Measurements from ENCODE around the gene RPP38. TPM values are rescaled to one million over a fixed set of nuclear protein-coding genes. Genes with fewer than 3 reads are reported as not detected.

Gene RPP38
- total RNA-seq, 2 donors from 2014 or later = 17.7 to 21.0 TPM

GRCh38 chr10:15084502-15084922 is 12.6 kb upstream of the RPP38 start:
- no peaks in the 10 kb centered on the region for H3K27me3 Mint-ChIP-seq (ENCODE audit: low read depth)
- H3K9me3 Mint-ChIP-seq = no peaks in the 10 kb centered on the region
- H3K27ac Mint-ChIP-seq = no peak overlapping the region
- no peaks in the 10 kb centered on the region for H3K4me1 Mint-ChIP-seq (ENCODE audit: low read depth)
- peak overlapping the region in 1 of 2 donors; percentile 40 for H3K4me3 Mint-ChIP-seq
- ATAC-seq (replicated peaks in 1 of 2) (peak in 1 of 2 donors; percentile 42), DNase-seq (no peak)
- no peaks in the 10 kb centered on the region for H3K36me3 Mint-ChIP-seq (ENCODE audit: insufficient read depth in 2 of 2)

- Mint-ChIP-seq H3K4me3 (peak within 1 kb of the TSS; percentile 67 to 82), H3K4me1 (ENCODE audit: low read depth) (no peaks in the 10 kb centered on the region), H3K27me3 (ENCODE audit: low read depth) (no peaks in the 10 kb centered on the region), H3K36me3 (ENCODE audit: insufficient read depth in 2 of 2) (no peaks in the 10 kb centered on the region), H3K9me3 (no peaks in the 10 kb centered on the region), H3K27ac (no peak within 1 kb of the TSS)
- DNase-seq (peak; percentile 88 to 89), ATAC-seq (replicated peaks in 1 of 2) (peak; percentile 99)
These were observed 8.5 kb upstream of the RPP38 start, which contains the start of gene ACBD7 for GRCh38 chr10:15088428-15089261. ACBD7 (minus strand) TSS chr10:15088776; CDS start chr10:15088728, 48 bp downstream.

- H3K27ac Mint-ChIP-seq = no peak overlapping the region
- H3K4me3 Mint-ChIP-seq = no peak overlapping the region
- no peaks in the 10 kb centered on the region for H3K27me3 Mint-ChIP-seq (ENCODE audit: low read depth)
- ATAC-seq (replicated peaks in 1 of 2) (no peak), DNase-seq (no peak)
- H3K9me3 Mint-ChIP-seq = no peaks in the 10 kb centered on the region
- peaks cover 6% of the 10 kb centered on the region for H3K4me1 Mint-ChIP-seq (ENCODE audit: low read depth)
- H3K36me3 Mint-ChIP-seq (ENCODE audit: insufficient read depth in 2 of 2) = no peaks in the 10 kb centered on the region
These were observed 5.7 kb upstream of the RPP38 start for GRCh38 chr10:15091418-15091817.

GRCh38 chr10:15092855-15093408 is 4.2 kb upstream of the RPP38 start:
- Mint-ChIP-seq H3K4me3 (no peak overlapping the region), H3K9me3 (no peaks in the 10 kb centered on the region), H3K27me3 (ENCODE audit: low read depth) (no peaks in the 10 kb centered on the region), H3K4me1 (ENCODE audit: low read depth) (peaks cover 11% of the 10 kb centered on the region), H3K27ac (no peak overlapping the region), H3K36me3 (ENCODE audit: insufficient read depth in 2 of 2) (peaks cover 2% of the 10 kb centered on the region in 2 donors)
- ATAC-seq (replicated peaks in 1 of 2) (no peak), DNase-seq (no peak)

GRCh38 chr10:15096661-15097010 is 519 bp upstream of the RPP38 start:
- DNase-seq (no peak), ATAC-seq (replicated peaks in 1 of 2) (peak; percentile 14 to 22)
- Mint-ChIP-seq H3K27ac (peak overlapping the region; percentile 17), H3K36me3 (ENCODE audit: insufficient read depth in 2 of 2) (peaks cover 2 to 7% of the 10 kb centered on the region in 2 donors), H3K4me3 (peak overlapping the region; percentile 89 to 90), H3K27me3 (ENCODE audit: low read depth) (no peaks in the 10 kb centered on the region), H3K4me1 (ENCODE audit: low read depth) (peaks cover 36% of the 10 kb centered on the region), H3K9me3 (no peaks in the 10 kb centered on the region)

GRCh38 chr10:15099886-15100285 is 2.7 kb downstream of the RPP38 start:
- no peak for ATAC-seq (replicated peaks in 1 of 2)
- Mint-ChIP-seq H3K36me3 (ENCODE audit: insufficient read depth in 2 of 2) (peaks cover 6 to 21% of the 10 kb centered on the region in 2 donors), H3K27ac (peak overlapping the region; percentile 12), H3K4me3 (peak overlapping the region; percentile 0 to 27), H3K27me3 (ENCODE audit: low read depth) (no peaks in the 10 kb centered on the region), H3K9me3 (no peaks in the 10 kb centered on the region), H3K4me1 (ENCODE audit: low read depth) (peaks cover 51% of the 10 kb centered on the region)
- DNase-seq = no peak

GRCh38 chr10:15103513-15103912 is 6.4 kb downstream of the RPP38 start:
- H3K36me3 Mint-ChIP-seq (ENCODE audit: insufficient read depth in 2 of 2) = peaks cover 6 to 31% of the 10 kb centered on the region in 2 donors
- peak overlapping the region; percentile 72 for H3K27ac Mint-ChIP-seq
- no peaks in the 10 kb centered on the region for H3K9me3 Mint-ChIP-seq
- H3K27me3 Mint-ChIP-seq (ENCODE audit: low read depth) = no peaks in the 10 kb centered on the region
- no peak for DNase-seq
- H3K4me3 Mint-ChIP-seq = no peak overlapping the region
- H3K4me1 Mint-ChIP-seq (ENCODE audit: low read depth) = peaks cover 47% of the 10 kb centered on the region
- ATAC-seq (replicated peaks in 1 of 2) = no peak

- Mint-ChIP-seq H3K4me1 (ENCODE audit: low read depth) (peaks cover 24% of the 10 kb centered on the region), H3K27ac (peak overlapping the region; percentile 57), H3K36me3 (ENCODE audit: insufficient read depth in 2 of 2) (peaks cover 6 to 32% of the 10 kb centered on the region in 2 donors), H3K9me3 (no peaks in the 10 kb centered on the region), H3K4me3 (no peak overlapping the region), H3K27me3 (ENCODE audit: low read depth) (no peaks in the 10 kb centered on the region)
- DNase-seq (peak; percentile 63 to 74), ATAC-seq (replicated peaks in 1 of 2) (peak; percentile 92 to 93)
These were observed 9.3 kb downstream of the RPP38 start for GRCh38 chr10:15106352-15107013.

GRCh38 chr10:15112657-15113056 is 15.5 kb downstream of the RPP38 start:
- Mint-ChIP-seq H3K27ac (peak overlapping the region; percentile 26), H3K27me3 (ENCODE audit: low read depth) (no peaks in the 10 kb centered on the region), H3K36me3 (ENCODE audit: insufficient read depth in 2 of 2) (peaks cover 5 to 21% of the 10 kb centered on the region in 2 donors), H3K9me3 (no peaks in the 10 kb centered on the region), H3K4me3 (no peak overlapping the region), H3K4me1 (ENCODE audit: low read depth) (peaks cover 5% of the 10 kb centered on the region)
- ATAC-seq (replicated peaks in 1 of 2) (peak; percentile 60 to 61), DNase-seq (peak in 1 of 2 donors; percentile 25)

- Mint-ChIP-seq H3K27me3 (ENCODE audit: low read depth) (no peaks in the 10 kb centered on the region), H3K27ac (no peak overlapping the region), H3K36me3 (ENCODE audit: insufficient read depth in 2 of 2) (peaks cover 5 to 13% of the 10 kb centered on the region in 2 donors), H3K4me1 (ENCODE audit: low read depth) (peaks cover 5% of the 10 kb centered on the region), H3K4me3 (no peak overlapping the region), H3K9me3 (no peaks in the 10 kb centered on the region)
- no peak for DNase-seq
- no peak for ATAC-seq (replicated peaks in 1 of 2)
These were observed 16.6 kb downstream of the RPP38 start for GRCh38 chr10:15113766-15114165.

- H3K36me3 Mint-ChIP-seq (ENCODE audit: insufficient read depth in 2 of 2) = peaks cover 5 to 17% of the 10 kb centered on the region in 2 donors
- ATAC-seq (replicated peaks in 1 of 2) (no peak), DNase-seq (no peak)
- H3K4me1 Mint-ChIP-seq (ENCODE audit: low read depth) = peaks cover 5% of the 10 kb centered on the region
- H3K9me3 Mint-ChIP-seq = no peaks in the 10 kb centered on the region
- no peaks in the 10 kb centered on the region for H3K27me3 Mint-ChIP-seq (ENCODE audit: low read depth)
- no peak overlapping the region for H3K4me3 Mint-ChIP-seq
- H3K27ac Mint-ChIP-seq = no peak overlapping the region
These were observed 19.1 kb downstream of the RPP38 start for GRCh38 chr10:15116225-15116624.

- no peaks in the 10 kb centered on the region for H3K9me3 Mint-ChIP-seq
- no peaks in the 10 kb centered on the region for H3K27me3 Mint-ChIP-seq (ENCODE audit: low read depth)
- peaks cover 2 to 11% of the 10 kb centered on the region in 2 donors for H3K36me3 Mint-ChIP-seq (ENCODE audit: insufficient read depth in 2 of 2)
- H3K4me3 Mint-ChIP-seq = no peak overlapping the region
- H3K27ac Mint-ChIP-seq = no peak overlapping the region
- DNase-seq (no peak), ATAC-seq (replicated peaks in 1 of 2) (no peak)
- H3K4me1 Mint-ChIP-seq (ENCODE audit: low read depth) = peaks cover 21% of the 10 kb centered on the region
These were observed 21.5 kb downstream of the RPP38 start for GRCh38 chr10:15118615-15119014.

- H3K4me1 Mint-ChIP-seq (ENCODE audit: low read depth) = peaks cover 37% of the 10 kb centered on the region
- H3K27ac Mint-ChIP-seq = no peak overlapping the region
- H3K36me3 Mint-ChIP-seq (ENCODE audit: insufficient read depth in 2 of 2) = peaks cover 4 to 23% of the 10 kb centered on the region in 2 donors
- DNase-seq (no peak), ATAC-seq (replicated peaks in 1 of 2) (no peak)
- no peaks in the 10 kb centered on the region for H3K9me3 Mint-ChIP-seq
- H3K27me3 Mint-ChIP-seq (ENCODE audit: low read depth) = no peaks in the 10 kb centered on the region
- H3K4me3 Mint-ChIP-seq = no peak overlapping the region
These were observed 23.4 kb downstream of the RPP38 start for GRCh38 chr10:15120523-15120922.
